Ureter (tissue), 1 donor: Measurements from ENCODE around the gene P2RX3. TPM values are rescaled to one million over a fixed set of nuclear protein-coding genes. Genes with fewer than 3 reads are reported as not detected.

ENCODE experiments used
- DNase-seq: peaks from one replicate; pipeline ENCODE4 v3.0.0-alpha.2; 2020; ENCODE audit warnings: low spot score
- total RNA-seq: library from RNA; stranded (reverse); gene quantifications from one replicate; pipeline ENCODE4 v1.2.4, GENCODE V29; 2023
- donor health status: DM: yes; HTN: yes; CAD: no.

Gene P2RX3
- total RNA-seq, 1 donor from 2014 or later, result 0.99 TPM

GRCh38 chr11:57370251-57370650 lies 32.1 kb downstream of the P2RX3 start:
- DNase-seq, result no peak

- no peak for DNase-seq
Measured at GRCh38 chr11:57370941-57371340, 32.8 kb downstream of the P2RX3 start.

- DNase-seq, result no peak
Measured at GRCh38 chr11:57373146-57373545, 35.0 kb downstream of the P2RX3 start.

GRCh38 chr11:57374966-57375365 lies 36.8 kb downstream of the P2RX3 start:
- DNase-seq, result no peak

GRCh38 chr11:57375490-57375889 lies 37.3 kb downstream of the P2RX3 start:
- no peak for DNase-seq

- DNase-seq, result no peak
Measured at GRCh38 chr11:57376095-57377090, 38.2 kb downstream of the P2RX3 start.

- no peak for DNase-seq
Measured at GRCh38 chr11:57377107-57377506, 39.0 kb downstream of the P2RX3 start.

GRCh38 chr11:57378186-57378585 lies 40.0 kb downstream of the P2RX3 start:
- DNase-seq, result no peak

- no peak for DNase-seq
Measured at GRCh38 chr11:57379732-57380131, 41.6 kb downstream of the P2RX3 start.

- no peak for DNase-seq
Measured at GRCh38 chr11:57380975-57381374, 42.8 kb downstream of the P2RX3 start, which contains the start of gene PRG3. Gene PRG3 (minus strand): TSS chr11:57381150. CDS start chr11:57380708, 442 bp downstream.

GRCh38 chr11:57386178-57386940 lies 48.2 kb downstream of the P2RX3 start:
- DNase-seq, result no peak

GRCh38 chr11:57387289-57388030 lies 49.3 kb downstream of the P2RX3 start:
- DNase-seq, result no peak

GRCh38 chr11:57390535-57390934 lies 52.4 kb downstream of the P2RX3 start, which contains the start of gene PRG2:
Gene PRG2 (minus strand): TSS chr11:57390650. CDS start chr11:57389944, 706 bp downstream.
- DNase-seq, result no peak

- no peak for DNase-seq
Measured at GRCh38 chr11:57391111-57391510, 53.0 kb downstream of the P2RX3 start.

- no peak for DNase-seq
Measured at GRCh38 chr11:57391539-57391938, 53.4 kb downstream of the P2RX3 start.

GRCh38 chr11:57392066-57392762 lies 54.1 kb downstream of the P2RX3 start:
- DNase-seq, result no peak

- DNase-seq, result no peak
Measured at GRCh38 chr11:57392763-57393105, 54.6 kb downstream of the P2RX3 start.

GRCh38 chr11:57394203-57394965 lies 56.2 kb downstream of the P2RX3 start:
- no peak for DNase-seq

- no peak for DNase-seq
Measured at GRCh38 chr11:57395905-57396623, 57.9 kb downstream of the P2RX3 start.

- no peak for DNase-seq
Measured at GRCh38 chr11:57396744-57397143, 58.6 kb downstream of the P2RX3 start.
